GM12878 (cell line): ENCODE data around the gene BTNL2. TPM values are rescaled to one million over a fixed set of nuclear protein-coding genes. Genes with fewer than 3 reads are reported as not detected.

Source experiments
- ATF3 ChIP-seq: IDR thresholded peaks from 2 replicates; pipeline ENCODE4 v1.6.1; 2011; ENCODE audit warnings: low read depth, mild to moderate bottlenecking, low read length, moderate library complexity, borderline replicate concordance; ENCODE audit errors: extremely low read depth
- CTCF ChIP-seq, 3 experiments: IDR thresholded peaks in 2 of 3; conservative IDR thresholded peaks in 1 of 3; 2 replicates each; pipeline ENCODE4 v1.5.1; 2011; ENCODE audit warnings: low read depth in 3 of 3, low read length in 3 of 3, mild to moderate bottlenecking in 3 of 3, control low read depth in 2 of 3, moderate library complexity in 2 of 3, inconsistent platforms in 1 of 3, mixed read lengths in 1 of 3; ENCODE audit not compliant: control insufficient read depth in 2 of 3, insufficient read depth in 1 of 3; ENCODE audit errors: extremely low read depth in 1 of 3
- EED ChIP-seq: sonication (generic); IDR thresholded peaks from 2 replicates; pipeline ENCODE4 v1.6.1; 2016; ENCODE audit warnings: antibody characterized with exemption, low read depth
- IRF3 ChIP-seq: fragments of 450-650 bp; IDR thresholded peaks from 2 replicates; pipeline ENCODE4 v1.6.1; 2014; ENCODE audit warnings: mild to moderate bottlenecking
- LARP7 ChIP-seq: fragments of 450-650 bp; IDR thresholded peaks from 2 replicates; pipeline ENCODE4 v1.6.1; 2017; ENCODE audit warnings: mild to moderate bottlenecking
- NRF1 ChIP-seq: conservative IDR thresholded peaks from 2 replicates; pipeline ENCODE4 v1.6.1; 2011; ENCODE audit warnings: mild to moderate bottlenecking, low read depth, low read length, improper control_type of control experiment
- SKIL ChIP-seq: fragments of 450-650 bp; IDR thresholded peaks from 2 replicates; pipeline ENCODE4 v1.6.1; 2017; ENCODE audit warnings: mild to moderate bottlenecking, low read depth, inconsistent platforms; ENCODE audit not compliant: poor library complexity, severe bottlenecking
- TARDBP ChIP-seq: IDR thresholded peaks from 2 replicates; pipeline ENCODE4 v1.6.1; 2016; ENCODE audit warnings: borderline replicate concordance
- polyA plus RNA-seq, 11 experiments: library from polyadenylated mRNA; depleted of rRNA in 4 of 11; unstranded in 6 of 11; stranded (reverse) in 5 of 11; fragments of >200 nt; fragmentation: Nextera tagmentation in 4 of 11; fragmentation: Illumina TruSeq in 1 of 11; extraction: Ambion mirVana in 4 of 11; extraction: Trizol in 1 of 11; gene quantifications; 1 replicate in 1 of 11; 2 replicates in 10 of 11; pipeline versions ENCODE4 v1.2.1 to v1.2.3, GENCODE V29; 2011 to 2016; ENCODE audit warnings: inconsistent platforms in 2 of 11, missing spikeins in 2 of 11, low read depth in 1 of 11
- total RNA-seq, 4 experiments: library from RNA; depleted of rRNA in 3 of 4; stranded (reverse); fragments of >200 nt in 3 of 4; fragmentation: Illumina TruSeq in 1 of 4; extraction: Trizol in 1 of 4; gene quantifications; 2 replicates each; pipeline versions ENCODE4 v1.2.1 to v1.2.3, GENCODE V29; 2013 to 2021
- TF ChIP-seq, protein P1 (sequence below): IDR thresholded peaks from 2 replicates; pipeline ENCODE4 v1.6.1; 2012; ENCODE audit warnings: improper control_type of control experiment, low read depth, low read length; ENCODE audit not compliant: insufficient replicate concordance
- TF ChIP-seq, protein P2 (sequence below): fragments of 450-650 bp; IDR thresholded peaks from 2 replicates; pipeline ENCODE4 v1.6.1; 2017; ENCODE audit warnings: mild to moderate bottlenecking, moderate library complexity

Gene BTNL2
- total and polyA plus RNA-seq, 10 of the 15 experiments (the other 5 are each of a cell fraction or from before 2014, with no cell fraction given), result 0.11 to 0.29 (median 0.26) TPM; not detected in 5

DNA sequence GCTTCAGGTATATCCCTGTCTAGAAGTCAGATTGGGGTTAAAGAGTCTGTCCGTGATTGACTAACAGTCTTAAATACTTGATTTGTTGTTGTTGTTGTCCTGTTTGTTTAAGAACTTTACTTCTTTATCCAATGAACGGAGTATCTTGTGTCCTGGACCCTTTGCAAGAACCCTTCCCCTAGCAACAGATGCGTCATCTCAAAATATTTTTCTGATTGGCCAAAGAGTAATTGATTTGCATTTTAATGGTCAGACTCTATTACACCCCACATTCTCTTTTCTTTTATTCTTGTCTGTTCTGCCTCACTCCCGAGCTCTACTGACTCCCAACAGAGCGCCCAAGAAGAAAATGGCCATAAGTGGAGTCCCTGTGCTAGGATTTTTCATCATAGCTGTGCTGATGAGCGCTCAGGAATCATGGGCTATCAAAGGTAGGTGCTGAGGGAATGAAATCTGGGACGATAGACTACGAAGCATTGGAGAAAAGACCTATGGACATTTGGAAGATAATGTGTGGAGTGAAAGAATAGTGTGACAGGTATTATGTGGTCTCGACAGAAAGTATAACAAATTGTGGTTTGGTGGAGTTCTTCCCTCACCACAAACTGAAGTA is 32.7 kb upstream of the BTNL2 start, which contains the start of gene HLA-DRA (continued):
- TF ChIP-seq, protein P1, sequence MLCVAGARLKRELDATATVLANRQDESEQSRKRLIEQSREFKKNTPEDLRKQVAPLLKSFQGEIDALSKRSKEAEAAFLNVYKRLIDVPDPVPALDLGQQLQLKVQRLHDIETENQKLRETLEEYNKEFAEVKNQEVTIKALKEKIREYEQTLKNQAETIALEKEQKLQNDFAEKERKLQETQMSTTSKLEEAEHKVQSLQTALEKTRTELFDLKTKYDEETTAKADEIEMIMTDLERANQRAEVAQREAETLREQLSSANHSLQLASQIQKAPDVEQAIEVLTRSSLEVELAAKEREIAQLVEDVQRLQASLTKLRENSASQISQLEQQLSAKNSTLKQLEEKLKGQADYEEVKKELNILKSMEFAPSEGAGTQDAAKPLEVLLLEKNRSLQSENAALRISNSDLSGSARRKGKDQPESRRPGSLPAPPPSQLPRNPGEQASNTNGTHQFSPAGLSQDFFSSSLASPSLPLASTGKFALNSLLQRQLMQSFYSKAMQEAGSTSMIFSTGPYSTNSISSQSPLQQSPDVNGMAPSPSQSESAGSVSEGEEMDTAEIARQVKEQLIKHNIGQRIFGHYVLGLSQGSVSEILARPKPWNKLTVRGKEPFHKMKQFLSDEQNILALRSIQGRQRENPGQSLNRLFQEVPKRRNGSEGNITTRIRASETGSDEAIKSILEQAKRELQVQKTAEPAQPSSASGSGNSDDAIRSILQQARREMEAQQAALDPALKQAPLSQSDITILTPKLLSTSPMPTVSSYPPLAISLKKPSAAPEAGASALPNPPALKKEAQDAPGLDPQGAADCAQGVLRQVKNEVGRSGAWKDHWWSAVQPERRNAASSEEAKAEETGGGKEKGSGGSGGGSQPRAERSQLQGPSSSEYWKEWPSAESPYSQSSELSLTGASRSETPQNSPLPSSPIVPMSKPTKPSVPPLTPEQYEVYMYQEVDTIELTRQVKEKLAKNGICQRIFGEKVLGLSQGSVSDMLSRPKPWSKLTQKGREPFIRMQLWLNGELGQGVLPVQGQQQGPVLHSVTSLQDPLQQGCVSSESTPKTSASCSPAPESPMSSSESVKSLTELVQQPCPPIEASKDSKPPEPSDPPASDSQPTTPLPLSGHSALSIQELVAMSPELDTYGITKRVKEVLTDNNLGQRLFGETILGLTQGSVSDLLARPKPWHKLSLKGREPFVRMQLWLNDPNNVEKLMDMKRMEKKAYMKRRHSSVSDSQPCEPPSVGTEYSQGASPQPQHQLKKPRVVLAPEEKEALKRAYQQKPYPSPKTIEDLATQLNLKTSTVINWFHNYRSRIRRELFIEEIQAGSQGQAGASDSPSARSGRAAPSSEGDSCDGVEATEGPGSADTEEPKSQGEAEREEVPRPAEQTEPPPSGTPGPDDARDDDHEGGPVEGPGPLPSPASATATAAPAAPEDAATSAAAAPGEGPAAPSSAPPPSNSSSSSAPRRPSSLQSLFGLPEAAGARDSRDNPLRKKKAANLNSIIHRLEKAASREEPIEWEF, result no peak
- TF ChIP-seq, protein P2, sequence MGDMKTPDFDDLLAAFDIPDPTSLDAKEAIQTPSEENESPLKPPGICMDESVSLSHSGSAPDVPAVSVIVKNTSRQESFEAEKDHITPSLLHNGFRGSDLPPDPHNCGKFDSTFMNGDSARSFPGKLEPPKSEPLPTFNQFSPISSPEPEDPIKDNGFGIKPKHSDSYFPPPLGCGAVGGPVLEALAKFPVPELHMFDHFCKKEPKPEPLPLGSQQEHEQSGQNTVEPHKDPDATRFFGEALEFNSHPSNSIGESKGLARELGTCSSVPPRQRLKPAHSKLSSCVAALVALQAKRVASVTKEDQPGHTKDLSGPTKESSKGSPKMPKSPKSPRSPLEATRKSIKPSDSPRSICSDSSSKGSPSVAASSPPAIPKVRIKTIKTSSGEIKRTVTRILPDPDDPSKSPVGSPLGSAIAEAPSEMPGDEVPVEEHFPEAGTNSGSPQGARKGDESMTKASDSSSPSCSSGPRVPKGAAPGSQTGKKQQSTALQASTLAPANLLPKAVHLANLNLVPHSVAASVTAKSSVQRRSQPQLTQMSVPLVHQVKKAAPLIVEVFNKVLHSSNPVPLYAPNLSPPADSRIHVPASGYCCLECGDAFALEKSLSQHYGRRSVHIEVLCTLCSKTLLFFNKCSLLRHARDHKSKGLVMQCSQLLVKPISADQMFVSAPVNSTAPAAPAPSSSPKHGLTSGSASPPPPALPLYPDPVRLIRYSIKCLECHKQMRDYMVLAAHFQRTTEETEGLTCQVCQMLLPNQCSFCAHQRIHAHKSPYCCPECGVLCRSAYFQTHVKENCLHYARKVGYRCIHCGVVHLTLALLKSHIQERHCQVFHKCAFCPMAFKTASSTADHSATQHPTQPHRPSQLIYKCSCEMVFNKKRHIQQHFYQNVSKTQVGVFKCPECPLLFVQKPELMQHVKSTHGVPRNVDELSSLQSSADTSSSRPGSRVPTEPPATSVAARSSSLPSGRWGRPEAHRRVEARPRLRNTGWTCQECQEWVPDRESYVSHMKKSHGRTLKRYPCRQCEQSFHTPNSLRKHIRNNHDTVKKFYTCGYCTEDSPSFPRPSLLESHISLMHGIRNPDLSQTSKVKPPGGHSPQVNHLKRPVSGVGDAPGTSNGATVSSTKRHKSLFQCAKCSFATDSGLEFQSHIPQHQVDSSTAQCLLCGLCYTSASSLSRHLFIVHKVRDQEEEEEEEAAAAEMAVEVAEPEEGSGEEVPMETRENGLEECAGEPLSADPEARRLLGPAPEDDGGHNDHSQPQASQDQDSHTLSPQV, result no peak
- TF ChIP-seq CTCF (IDR thresholded peaks at IDR 0.05 in 2 of 3, conservative IDR thresholded peaks at IDR 0.05 in 1 of 3; ENCODE audit: control insufficient read depth in 2 of 3, extremely low read depth in 1 of 3, insufficient read depth in 1 of 3, low read depth in 3 of 3, low read length in 3 of 3) (no peak), LARP7 (peak; percentile 92), EED (peak; percentile 62), ATF3 (no peak), SKIL (no peak), NRF1 (no peak), IRF3 (peak; percentile 64), TARDBP (0 out of 2 replicates have a peak, but pooled peaks have one; percentile 55)
